Natural killer cell (primary cell): ENCODE results near the gene MYO1G. TPM values are rescaled to one million over a fixed set of nuclear protein-coding genes. Genes with fewer than 3 reads are reported as not detected.

Source experiments
- ATAC-seq, 3 donors: fragments of 150-1000 bp in 2 of 3; fragments of 200-7000 bp in 1 of 3; cut with Tn5 transposase; 1 replicate in 1 of 3; 2 replicates in 2 of 3; pipeline ENCODE4 v1.10.0; 2021; ENCODE audit warnings: mild to moderate bottlenecking in 2 of 3, moderate library complexity in 2 of 3
- DNase-seq, 2 donors: peaks; one replicate each; pipeline versions ENCODE4 v3.0.0 to v3.0.0-alpha.2; 2013 to 2021; ENCODE audit warnings: mixed read lengths in 1 of 2
- H3K27ac ChIP-seq: one replicate; pipeline ENCODE4 v1.5.1; 2013; ENCODE audit warnings: mild to moderate bottlenecking, low read length
- H3K27me3 ChIP-seq: one replicate; pipeline ENCODE4 v1.6.1; 2013; ENCODE audit warnings: low read length; ENCODE audit not compliant: control insufficient read depth, insufficient read depth
- H3K36me3 ChIP-seq: one replicate; pipeline ENCODE4 v1.6.1; 2013; ENCODE audit warnings: low read length; ENCODE audit not compliant: control insufficient read depth, insufficient read depth
- H3K4me1 ChIP-seq: one replicate; pipeline ENCODE4 v1.6.1; 2013; ENCODE audit warnings: low read length; ENCODE audit not compliant: control insufficient read depth, insufficient read depth
- H3K4me3 ChIP-seq: one replicate; pipeline ENCODE4 v1.5.1; 2013; ENCODE audit warnings: low read length
- H3K9me3 ChIP-seq: one replicate; pipeline ENCODE4 v1.6.1; 2013; ENCODE audit warnings: low read length; ENCODE audit not compliant: control insufficient read depth, insufficient read depth
- H3K27ac Mint-ChIP-seq, 2 donors: one replicate each; pipeline ENCODE4 v1.8.0; 2022; ENCODE audit warnings: mild to moderate bottlenecking in 2 of 2, mixed read lengths in 2 of 2, moderate library complexity in 1 of 2
- H3K27me3 Mint-ChIP-seq, 2 donors: one replicate each; pipeline ENCODE4 v1.8.0; 2022; ENCODE audit warnings: low read depth in 2 of 2, mixed read lengths in 2 of 2
- H3K36me3 Mint-ChIP-seq: one replicate; pipeline ENCODE4 v1.8.0; 2022; ENCODE audit warnings: mixed read lengths
- H3K4me1 Mint-ChIP-seq, 2 donors: one replicate each; pipeline ENCODE4 v1.8.0; 2022; ENCODE audit warnings: mixed read lengths in 2 of 2
- H3K4me3 Mint-ChIP-seq: one replicate; pipeline ENCODE4 v1.8.0; 2022; ENCODE audit warnings: mild to moderate bottlenecking, moderate library complexity, mixed read lengths
- H3K9me3 Mint-ChIP-seq, 2 donors: one replicate each; pipeline ENCODE4 v1.8.0; 2022; ENCODE audit warnings: mixed read lengths in 2 of 2
- WGBS: methylation state at CpG from one replicate; pipeline ENCODE4 v1.1.7; 2013; ENCODE audit warnings: missing lambda C conversion rate; ENCODE audit not compliant: insufficient coverage; 5-methylcytosine and 5-hydroxymethylcytosine counted together
- intact Hi-C: fragments of 100-400 bp; cut with micrococcal nuclease; formaldehyde crosslinking; loops from one replicate; pipeline ENCODE4 v1.14.2; 2022
- total RNA-seq, 4 donors: library from RNA; stranded (reverse); fragments of 120-200 nt in 1 of 4; gene quantifications; one replicate each; pipeline versions ENCODE4 v1.2.3 to v1.2.4, GENCODE V29; 2013 to 2022
- TF ChIP-seq, protein P1 (sequence below): fragments of 200-600 bp; IDR thresholded peaks from one replicate; pipeline ENCODE4 v1.8.0; 2022; ENCODE audit warnings: antibody characterized with exemption

MYO1G gene
- total RNA-seq, 3 donors from 2014 or later (not counting 1 experiment from before 2014, with no cell fraction given), result 371 to 470 (median 429) TPM

DNA sequence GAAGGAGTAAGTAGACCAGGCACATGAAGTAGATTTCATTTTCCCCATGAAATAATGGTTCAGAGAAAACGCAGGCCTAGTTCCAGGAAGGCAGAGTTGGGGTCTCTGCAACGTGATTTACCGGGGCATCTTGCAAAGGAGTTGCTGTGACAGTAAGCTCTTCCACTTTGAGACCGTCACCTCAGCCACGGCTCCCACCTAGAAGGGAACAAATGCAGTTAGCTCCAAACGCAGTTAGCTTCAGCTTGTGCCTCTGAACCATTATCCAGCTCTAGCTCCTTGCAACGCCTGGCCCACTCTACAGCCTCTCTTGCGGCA, 7.0 kb upstream of the MYO1G start:
- intact Hi-C loops, result loop anchor here (1.0 to 2.0 kb wide), 4 partner anchors 9 to 125 kb away; partner anchors contain the start of gene TBRG4
- Histone ChIP-seq H3K27ac (peak overlapping the region; percentile 84), H3K4me1 (peaks cover 46% of the 10 kb centered on the region), H3K4me3 (peak overlapping the region; percentile 61), H3K36me3 (peaks cover 40% of the 10 kb centered on the region), H3K9me3 (no peaks in the 10 kb centered on the region), H3K27me3 (no peaks in the 10 kb centered on the region)
- peak overlapping the region; percentile 99 to 100 for H3K27ac Mint-ChIP-seq
- peaks cover 40 to 45% of the 10 kb centered on the region in 2 donors for H3K4me1 Mint-ChIP-seq
- no peaks in the 10 kb centered on the region for H3K27me3 Mint-ChIP-seq
- H3K36me3 Mint-ChIP-seq, result peaks cover 11% of the 10 kb centered on the region
- under 1% methylated on average over 8 of the region's 8 CpGs for WGBS
- H3K9me3 Mint-ChIP-seq, result no peaks in the 10 kb centered on the region
- ATAC-seq (no peak), DNase-seq (no peak)
- TF ChIP-seq, protein P1, sequence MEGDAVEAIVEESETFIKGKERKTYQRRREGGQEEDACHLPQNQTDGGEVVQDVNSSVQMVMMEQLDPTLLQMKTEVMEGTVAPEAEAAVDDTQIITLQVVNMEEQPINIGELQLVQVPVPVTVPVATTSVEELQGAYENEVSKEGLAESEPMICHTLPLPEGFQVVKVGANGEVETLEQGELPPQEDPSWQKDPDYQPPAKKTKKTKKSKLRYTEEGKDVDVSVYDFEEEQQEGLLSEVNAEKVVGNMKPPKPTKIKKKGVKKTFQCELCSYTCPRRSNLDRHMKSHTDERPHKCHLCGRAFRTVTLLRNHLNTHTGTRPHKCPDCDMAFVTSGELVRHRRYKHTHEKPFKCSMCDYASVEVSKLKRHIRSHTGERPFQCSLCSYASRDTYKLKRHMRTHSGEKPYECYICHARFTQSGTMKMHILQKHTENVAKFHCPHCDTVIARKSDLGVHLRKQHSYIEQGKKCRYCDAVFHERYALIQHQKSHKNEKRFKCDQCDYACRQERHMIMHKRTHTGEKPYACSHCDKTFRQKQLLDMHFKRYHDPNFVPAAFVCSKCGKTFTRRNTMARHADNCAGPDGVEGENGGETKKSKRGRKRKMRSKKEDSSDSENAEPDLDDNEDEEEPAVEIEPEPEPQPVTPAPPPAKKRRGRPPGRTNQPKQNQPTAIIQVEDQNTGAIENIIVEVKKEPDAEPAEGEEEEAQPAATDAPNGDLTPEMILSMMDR, result no peak
- peak overlapping the region; percentile 96 for H3K4me3 Mint-ChIP-seq

GRCh38 chr7:44985033-44985695, 6.3 kb upstream of the MYO1G start:
- DNase-seq (no peak), ATAC-seq (no peak)
- Mint-ChIP-seq H3K4me3 (peak overlapping the region; percentile 96), H3K27me3 (no peaks in the 10 kb centered on the region), H3K27ac (peak overlapping the region; percentile 99 to 100), H3K36me3 (peaks cover 11% of the 10 kb centered on the region), H3K9me3 (no peaks in the 10 kb centered on the region), H3K4me1 (peaks cover 47 to 52% of the 10 kb centered on the region in 2 donors)
- intact Hi-C loops, result no loop called here
- Histone ChIP-seq H3K9me3 (no peaks in the 10 kb centered on the region), H3K27me3 (no peaks in the 10 kb centered on the region), H3K36me3 (peaks cover 40% of the 10 kb centered on the region), H3K4me1 (peaks cover 53% of the 10 kb centered on the region), H3K27ac (peak overlapping the region; percentile 84), H3K4me3 (peak overlapping the region; percentile 61)
- WGBS, result 66% methylated on average over 5 of the region's 6 CpGs
- TF ChIP-seq, protein P1, result no peak

DNA sequence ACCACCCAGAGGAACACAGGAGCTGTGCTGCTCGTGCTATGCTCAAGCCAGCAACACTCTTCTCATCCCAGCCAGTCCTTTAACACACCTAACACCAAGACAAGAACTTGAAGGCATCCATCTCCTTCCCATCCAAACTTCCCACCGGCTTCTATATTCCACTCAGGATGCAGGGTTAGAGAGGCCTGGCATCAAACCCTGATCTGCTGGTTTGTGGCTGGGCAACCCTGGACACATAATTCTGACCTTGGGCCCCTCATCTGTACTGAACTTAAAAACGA, 5.6 kb upstream of the MYO1G start:
- Mint-ChIP-seq H3K9me3 (no peaks in the 10 kb centered on the region), H3K4me3 (peak overlapping the region; percentile 45), H3K36me3 (peaks cover 11% of the 10 kb centered on the region), H3K27me3 (no peaks in the 10 kb centered on the region), H3K27ac (peak overlapping the region; percentile 99 to 100), H3K4me1 (peaks cover 54 to 60% of the 10 kb centered on the region in 2 donors)
- TF ChIP-seq, protein P1, result no peak
- peaks cover 61% of the 10 kb centered on the region for H3K4me1 ChIP-seq
- no peak overlapping the region for H3K4me3 ChIP-seq
- no peak for DNase-seq
- no peak for ATAC-seq
- no peak overlapping the region for H3K27ac ChIP-seq
- peaks cover 40% of the 10 kb centered on the region for H3K36me3 ChIP-seq
- H3K27me3 ChIP-seq, result no peaks in the 10 kb centered on the region
- intact Hi-C loops, result no loop called here
- no peaks in the 10 kb centered on the region for H3K9me3 ChIP-seq
- 58% methylated on average over 3 of the region's 3 CpGs for WGBS
